ENCODE measurements around the gene MTRF1.
"Not testable (repeated sequence)": the region's sequence is repeated elsewhere in the genome, so short reads cannot be mapped to it uniquely, and the experiment has no call there.

Gene MTRF1

GRCh38 chr13:41222259-41222852, 41.0 kb downstream of the MTRF1 start:
- peak; percentile 9 to 43 for DNase-seq

DNA sequence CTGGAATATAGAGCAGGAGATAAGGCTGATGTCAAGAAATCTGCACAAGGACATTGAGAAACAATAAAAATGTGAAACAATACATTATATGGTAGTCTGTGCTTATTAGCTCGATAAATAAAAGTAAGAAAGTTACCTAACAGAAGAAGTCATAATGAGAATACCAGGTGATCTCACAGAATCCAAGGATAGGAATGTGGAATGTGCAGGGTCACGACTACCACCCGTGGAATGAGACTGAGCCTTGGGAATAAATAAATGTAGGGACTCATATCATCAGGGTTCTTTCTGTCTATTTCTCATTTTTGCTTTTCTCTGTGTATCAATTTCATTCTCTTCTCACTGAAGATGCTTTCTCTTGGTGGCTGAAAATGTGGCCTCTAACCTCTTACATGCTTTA, 43.0 kb downstream of the MTRF1 start:
- DNase-seq = no peak

GRCh38 chr13:41216160-41216559, 47.2 kb downstream of the MTRF1 start:
- DNase-seq = no peak

- DNase-seq = no peak
These were observed 49.5 kb downstream of the MTRF1 start for GRCh38 chr13:41213919-41214318.

DNA sequence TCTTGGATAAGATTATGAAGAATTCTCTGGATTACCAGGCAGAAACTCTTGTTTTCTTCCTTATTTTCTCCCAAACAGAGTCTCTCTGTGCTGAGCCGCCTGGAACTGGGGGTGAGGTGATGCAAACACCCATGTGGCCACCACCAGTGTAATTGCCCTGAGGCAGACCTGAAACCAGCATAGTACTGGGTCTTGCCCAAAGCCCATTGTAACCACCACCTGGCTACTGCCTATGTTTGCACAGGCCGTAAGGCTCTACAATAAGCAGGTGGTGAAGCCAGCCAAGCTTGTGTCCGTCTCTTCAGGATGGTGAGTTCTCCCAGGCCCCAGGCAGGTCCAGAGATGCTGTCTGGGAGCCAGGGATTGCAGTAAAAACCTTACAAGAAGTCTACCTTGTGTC, 50.1 kb downstream of the MTRF1 start:
- DNase-seq = no peak

- no peak for DNase-seq
These were observed 50.5 kb downstream of the MTRF1 start for GRCh38 chr13:41212881-41213280.

GRCh38 chr13:41211062-41211461, 52.3 kb downstream of the MTRF1 start:
- DNase-seq = no peak

GRCh38 chr13:41206467-41206866, 56.9 kb downstream of the MTRF1 start:
- DNase-seq = no peak

- DNase-seq = no peak
These were observed 59.6 kb downstream of the MTRF1 start for GRCh38 chr13:41203810-41204209.

GRCh38 chr13:41200126-41200525, 63.2 kb downstream of the MTRF1 start:
- DNase-seq = no peak

DNA sequence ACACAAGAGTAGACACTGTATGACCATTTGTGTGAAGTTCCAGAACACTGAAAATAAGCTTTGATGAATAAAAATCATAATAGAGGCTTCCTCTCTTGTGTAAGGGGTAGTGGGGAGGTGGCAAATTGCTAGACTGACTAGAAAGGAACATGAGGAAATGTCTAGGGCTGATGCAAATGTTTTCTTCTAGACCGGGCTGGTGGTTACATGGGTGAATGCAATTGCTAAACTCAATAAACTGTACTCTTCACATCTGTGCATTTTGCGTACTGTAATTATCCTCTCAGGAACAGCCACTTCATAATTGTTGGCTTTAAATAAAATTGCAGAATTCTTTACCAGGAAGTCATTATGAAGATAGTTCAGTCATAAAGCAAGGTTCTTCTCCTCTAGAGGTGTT, 63.9 kb downstream of the MTRF1 start:
- no peak for DNase-seq

DNA sequence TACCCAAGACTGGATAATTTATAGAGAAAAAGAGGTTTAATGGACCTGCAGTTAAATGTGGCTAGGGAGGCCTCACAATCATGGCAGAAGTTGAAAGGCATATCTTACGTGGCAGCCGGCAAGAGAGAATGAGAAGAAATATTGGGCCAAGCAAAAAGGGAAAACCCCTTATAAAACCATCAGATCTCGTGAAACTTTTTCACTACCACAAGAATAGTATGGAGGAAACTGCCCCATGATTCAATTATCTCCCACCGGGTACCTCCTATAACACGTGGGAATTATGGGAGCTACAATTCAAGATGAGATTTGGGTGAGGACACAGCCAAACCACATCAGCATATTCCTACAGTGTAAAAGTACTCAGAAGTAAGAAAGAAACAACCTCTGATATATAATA, 64.3 kb downstream of the MTRF1 start:
- DNase-seq = no peak

DNA sequence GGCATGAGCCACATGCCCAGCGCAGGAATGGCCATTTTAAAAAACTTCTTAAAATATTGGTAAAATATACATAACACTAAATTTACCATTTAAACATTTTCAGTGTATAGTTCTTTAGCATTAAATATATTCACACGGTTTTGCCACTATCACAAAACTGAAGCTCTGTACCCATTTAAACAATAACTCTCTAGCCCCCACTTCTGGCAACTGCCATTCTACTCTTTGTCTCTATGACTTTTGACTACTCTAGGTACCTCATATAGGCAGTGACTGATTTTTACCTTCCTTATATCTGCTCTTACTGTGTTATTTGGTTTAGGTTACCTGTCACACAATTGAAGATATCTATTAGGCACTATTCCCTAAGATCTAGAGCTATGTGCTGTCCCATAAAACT, 66.8 kb downstream of the MTRF1 start:
- DNase-seq = no peak

GRCh38 chr13:41196011-41196410, 67.4 kb downstream of the MTRF1 start:
- no peak for DNase-seq

DNA sequence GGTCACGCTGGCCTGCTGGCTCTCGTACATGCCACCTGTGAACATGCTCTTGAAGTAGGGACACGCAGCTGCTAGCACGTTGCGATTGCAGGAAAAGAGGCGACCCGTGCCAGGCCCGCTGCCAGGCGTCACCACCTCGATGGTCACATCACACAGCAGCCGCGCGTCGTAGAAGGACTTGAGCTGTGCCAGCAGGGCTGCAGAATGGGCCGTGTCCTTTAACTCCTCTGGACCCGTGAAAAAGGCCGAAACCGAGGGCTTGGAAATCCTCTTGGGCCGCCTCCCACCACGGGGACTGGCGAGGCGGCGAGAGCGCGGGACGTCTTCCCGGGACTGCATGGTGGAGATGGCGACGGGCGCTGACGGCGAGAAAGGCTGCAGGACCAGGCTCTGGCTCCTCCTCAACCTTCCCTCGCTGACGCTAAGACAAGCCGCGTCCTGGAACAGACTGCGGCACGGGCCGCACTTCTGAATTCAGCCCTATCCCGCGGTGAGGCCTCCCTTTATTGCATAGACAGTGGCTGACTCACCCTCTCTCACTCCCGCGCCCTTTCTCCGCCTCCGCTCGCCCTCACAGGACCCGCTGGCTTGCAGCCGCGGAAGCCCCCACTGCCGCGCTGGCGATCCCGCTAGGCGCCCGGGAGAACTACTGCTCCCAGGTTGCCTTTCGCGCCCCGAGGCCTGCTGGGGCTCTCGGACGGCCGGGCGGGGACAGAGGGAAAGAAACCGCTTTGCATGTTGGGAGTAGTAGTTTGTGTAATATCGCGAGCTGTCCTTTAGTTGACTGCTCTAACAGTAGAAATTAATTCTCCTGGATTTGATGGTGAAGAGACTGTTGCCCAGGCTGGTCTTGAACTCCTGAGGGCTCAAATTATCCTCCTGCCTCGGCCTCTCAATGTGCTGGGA, 69.2 kb downstream of the MTRF1 start, which contains the start of gene KBTBD7:
TSS of gene KBTBD7 (minus strand) at position 651 of the 906 bp plus-strand sequence. CDS start at position 339, 312 bp downstream.
- DNase-seq = peak; percentile 91

DNA sequence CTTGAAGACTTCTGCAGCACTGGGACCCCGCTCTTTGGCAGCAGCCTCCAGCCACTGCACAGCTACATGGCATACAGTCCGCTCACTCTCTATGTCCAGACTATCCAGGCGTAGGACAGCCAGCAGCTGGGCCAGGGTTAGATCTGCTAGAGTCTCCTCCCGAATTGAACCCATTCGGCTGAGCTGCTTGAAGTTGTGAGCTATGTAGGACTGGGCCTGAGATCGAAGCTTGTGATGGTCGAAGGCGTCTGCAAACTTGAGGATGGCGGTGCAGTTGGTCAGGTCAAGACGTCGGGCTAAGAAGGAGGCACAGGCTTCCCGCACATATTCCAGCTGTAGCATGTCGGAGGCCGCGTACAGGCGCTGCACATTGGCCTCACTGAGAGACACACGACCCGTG, 69.9 kb downstream of the MTRF1 start:
- no peak for DNase-seq

GRCh38 chr13:41188584-41188983, 74.8 kb downstream of the MTRF1 start:
- no peak for DNase-seq

DNA sequence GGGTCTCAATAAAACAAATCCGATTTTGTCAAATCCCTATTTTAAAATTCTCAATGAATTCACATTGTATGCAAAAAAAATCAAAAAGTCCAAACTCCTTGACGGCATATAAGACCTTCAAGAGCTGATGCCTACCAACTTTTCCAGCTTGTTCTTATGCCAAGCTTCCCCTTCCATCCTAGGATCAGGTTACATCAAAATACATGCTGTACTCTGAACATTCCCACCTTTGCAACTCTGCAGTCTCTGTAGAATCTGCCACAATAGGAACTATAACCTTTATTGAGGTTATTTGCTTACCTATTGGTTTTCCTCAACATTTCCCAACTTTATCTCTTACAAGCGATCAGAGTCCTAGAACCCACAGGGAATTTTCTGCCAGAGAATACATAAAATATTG, 76.9 kb downstream of the MTRF1 start:
- DNase-seq = no peak

DNA sequence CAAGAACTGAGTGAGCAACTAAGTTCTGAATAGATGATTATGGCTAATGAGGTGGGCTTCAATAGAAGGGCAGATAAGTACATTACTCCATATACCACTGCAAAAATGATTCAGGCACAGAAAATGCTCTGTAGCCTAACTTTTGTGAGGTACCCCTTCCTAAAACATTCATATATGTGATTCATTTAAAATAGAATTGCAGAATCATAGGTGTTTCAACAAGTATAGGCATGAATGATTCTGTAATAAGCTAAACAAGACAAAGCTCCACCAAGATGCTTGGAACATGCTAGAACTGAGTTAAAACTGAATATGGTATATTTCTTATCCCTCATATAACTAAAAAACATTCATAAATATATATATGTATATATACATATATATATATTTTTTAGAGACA, 81.1 kb downstream of the MTRF1 start:
- DNase-seq = no peak

DNA sequence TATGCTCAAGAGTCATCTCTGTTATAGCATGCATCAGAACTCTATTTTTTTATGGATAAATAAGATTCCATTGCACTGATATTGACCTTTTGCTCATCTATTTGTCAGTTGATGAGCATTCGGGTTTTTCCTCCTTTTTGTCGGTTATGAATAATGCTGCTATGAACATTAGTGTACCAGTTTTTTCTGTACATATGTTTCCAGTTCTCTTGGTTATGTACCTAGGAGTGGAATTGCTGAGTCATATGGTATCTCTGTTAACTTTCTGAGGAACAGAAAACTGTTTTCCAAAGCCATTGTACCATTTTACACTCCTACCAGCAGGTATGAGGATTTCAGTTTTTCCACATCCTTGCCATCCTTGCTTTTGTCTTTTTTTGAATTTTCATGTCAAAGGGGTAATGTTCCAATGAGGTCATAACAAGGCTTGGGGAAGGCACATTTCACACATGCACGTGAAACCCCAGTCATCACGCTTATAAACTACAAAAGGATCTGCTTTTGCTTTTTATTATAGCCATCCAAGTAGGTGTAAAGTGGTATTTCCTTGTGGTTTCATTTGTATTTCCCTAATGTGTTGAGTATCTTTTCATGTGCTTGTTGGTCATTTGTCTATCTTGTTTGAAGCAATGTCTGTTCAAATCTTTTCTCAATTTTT, 83.7 kb downstream of the MTRF1 start:
- no peak for DNase-seq

DNA sequence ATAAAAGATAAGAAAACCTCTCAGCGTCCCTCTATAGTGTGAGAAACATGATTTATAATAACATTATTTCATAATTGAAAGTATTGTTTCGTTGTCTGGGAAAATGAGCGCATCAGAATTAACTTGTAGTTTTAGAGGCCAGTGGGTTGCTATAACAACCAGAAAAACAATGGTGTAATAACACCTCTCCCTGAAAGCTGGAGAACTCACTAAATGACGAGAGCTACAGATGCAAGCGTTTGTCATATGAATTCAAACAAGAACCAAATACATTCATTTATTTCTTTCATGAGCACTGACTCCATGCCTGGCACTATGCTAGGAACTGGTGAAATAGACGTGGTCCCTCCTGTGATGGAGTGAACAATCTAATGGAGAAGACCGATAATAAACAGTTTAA, 85.3 kb downstream of the MTRF1 start:
- DNase-seq = no peak

GRCh38 chr13:41177616-41178015, 85.8 kb downstream of the MTRF1 start:
- no peak for DNase-seq

- DNase-seq = not testable (repeated sequence)
These were observed 87.8 kb downstream of the MTRF1 start for GRCh38 chr13:41175576-41175975.

Measured in NCI-H1930 (cell line).